Middle frontal gyrus (tissue), 1 donor: ENCODE results near the gene ST6GALNAC2.
"Not testable (repeated sequence)": the region's sequence is repeated elsewhere in the genome, so short reads cannot be mapped to it uniquely, and the experiment has no call there.

Experiments used
- DNase-seq: peaks from one replicate; pipeline ENCODE4 v3.0.0-alpha.2; 2015; ENCODE audit warnings: low spot score; ENCODE audit errors: extremely low spot score

Gene ST6GALNAC2

DNA sequence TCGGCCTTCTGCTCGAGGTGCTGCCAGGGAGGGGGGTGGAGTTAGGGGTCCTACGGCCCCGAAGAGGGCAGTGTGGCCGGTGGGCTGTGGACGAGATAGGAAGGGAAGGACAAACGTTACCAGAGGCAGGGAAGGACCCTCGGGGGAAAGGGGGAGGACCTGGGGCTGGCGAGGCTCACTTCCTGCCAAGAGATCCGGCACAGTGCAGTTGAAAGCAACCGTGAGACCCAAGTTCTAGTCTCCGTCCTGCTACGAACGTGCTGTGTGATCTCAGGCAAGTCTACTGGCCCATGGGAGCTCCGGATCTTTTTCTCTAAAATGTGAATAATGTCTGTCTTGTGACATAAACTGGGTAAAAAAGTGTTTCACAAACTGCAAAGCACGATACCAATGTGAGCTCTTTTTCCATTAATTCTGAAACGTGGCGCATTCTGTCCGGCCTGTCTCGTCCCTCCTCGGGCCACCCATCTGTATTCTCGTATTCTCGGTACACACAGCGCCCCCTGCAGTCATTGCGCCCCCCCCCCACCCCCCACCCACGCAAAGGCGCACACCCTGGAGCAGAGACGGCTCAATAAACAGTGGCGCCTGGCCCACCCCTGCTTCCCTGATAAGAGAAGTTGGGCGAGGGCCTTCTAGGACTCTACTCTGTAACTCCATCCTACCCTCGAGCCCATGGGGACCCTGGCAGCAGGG is 57.0 kb downstream of the ST6GALNAC2 start:
- DNase-seq, result no peak

DNA sequence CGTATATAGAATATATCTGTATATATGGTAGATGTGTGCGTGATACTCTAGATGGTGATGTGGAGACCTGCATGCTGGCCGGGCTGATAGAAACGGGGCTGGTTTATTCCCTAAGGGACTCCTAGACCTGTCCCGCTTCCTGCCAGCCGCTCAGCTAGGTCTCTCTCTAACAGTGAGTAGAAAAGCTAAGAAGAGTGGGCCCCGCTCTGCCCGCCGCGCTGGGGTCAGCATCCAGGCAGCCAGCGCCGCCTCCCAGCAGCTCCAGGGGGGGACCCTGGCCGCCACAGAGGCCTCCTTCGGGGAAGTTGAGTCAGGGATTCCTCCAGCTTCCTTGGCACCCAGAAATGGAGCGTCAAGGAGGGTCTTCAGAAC is 57.5 kb downstream of the ST6GALNAC2 start:
- no peak for DNase-seq

DNA sequence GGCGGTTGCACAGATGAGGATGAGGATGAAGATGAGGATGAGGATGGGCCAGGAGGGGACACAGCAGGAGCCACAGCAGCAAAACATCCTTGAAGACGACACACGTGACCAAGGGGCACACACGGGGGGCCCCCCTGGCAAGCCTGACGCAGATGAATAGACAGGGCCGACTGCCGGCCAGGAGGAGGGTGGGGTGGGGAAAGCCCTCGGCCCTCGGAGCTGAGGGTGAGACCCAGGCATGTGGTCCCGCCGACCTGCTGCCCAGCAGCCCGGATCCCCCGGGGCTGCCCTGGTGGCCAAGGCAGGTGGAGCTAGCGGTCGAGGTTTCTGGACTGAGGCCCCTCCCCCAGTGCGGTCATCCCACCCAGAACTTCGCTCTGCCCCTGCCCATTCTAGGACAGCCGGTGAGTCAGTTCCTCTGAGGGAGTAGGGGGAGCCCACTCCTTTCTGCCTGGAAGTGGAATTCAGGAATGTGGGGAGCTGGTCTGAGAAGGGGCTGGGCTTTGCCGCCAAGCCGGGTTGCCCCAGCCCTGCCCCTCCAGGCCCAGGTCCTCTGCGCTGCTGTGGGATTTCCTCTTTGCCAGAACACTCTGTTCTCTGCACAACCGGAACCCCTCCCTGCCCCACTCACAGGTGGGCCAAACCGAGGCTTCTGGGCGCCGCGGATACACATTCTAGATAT is 58.1 kb downstream of the ST6GALNAC2 start:
- DNase-seq, result no peak

DNA sequence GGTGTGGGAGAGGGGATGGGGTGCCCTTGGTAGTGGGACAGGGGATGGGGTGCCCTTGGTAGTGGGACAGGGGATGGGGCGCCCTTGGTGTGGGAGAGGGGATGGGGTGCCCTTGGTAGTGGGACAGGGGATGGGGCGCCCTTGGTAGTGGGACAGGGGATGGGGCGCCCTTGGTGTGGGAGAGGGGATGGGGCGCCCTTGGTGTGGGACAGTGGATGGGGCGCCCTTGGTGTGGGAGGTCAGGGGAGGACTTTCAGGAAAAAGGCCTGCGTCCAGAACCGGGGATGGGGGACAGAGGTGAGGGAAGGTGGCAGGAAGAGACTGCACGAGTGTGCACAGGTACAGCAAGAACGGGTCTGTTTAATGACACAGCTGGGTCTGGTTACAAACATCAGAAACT is 58.6 kb downstream of the ST6GALNAC2 start:
- DNase-seq, result not testable (repeated sequence)

DNA sequence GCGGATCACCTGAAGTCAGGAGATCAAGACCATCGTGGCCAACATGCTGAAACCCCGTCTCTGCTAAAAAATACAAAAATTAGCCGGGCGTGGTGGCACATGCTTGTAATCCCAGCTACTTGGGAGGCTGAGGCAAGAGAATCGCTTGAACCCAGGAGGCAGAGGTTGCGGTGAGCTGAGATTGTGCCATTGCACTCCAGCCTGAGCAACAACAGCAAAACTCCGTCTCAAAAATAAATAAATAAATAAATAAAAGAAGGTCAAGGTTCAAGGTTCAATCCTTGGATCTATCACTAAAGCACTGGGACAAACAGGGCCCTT is 60.2 kb downstream of the ST6GALNAC2 start:
- DNase-seq, result not testable (repeated sequence)

DNA sequence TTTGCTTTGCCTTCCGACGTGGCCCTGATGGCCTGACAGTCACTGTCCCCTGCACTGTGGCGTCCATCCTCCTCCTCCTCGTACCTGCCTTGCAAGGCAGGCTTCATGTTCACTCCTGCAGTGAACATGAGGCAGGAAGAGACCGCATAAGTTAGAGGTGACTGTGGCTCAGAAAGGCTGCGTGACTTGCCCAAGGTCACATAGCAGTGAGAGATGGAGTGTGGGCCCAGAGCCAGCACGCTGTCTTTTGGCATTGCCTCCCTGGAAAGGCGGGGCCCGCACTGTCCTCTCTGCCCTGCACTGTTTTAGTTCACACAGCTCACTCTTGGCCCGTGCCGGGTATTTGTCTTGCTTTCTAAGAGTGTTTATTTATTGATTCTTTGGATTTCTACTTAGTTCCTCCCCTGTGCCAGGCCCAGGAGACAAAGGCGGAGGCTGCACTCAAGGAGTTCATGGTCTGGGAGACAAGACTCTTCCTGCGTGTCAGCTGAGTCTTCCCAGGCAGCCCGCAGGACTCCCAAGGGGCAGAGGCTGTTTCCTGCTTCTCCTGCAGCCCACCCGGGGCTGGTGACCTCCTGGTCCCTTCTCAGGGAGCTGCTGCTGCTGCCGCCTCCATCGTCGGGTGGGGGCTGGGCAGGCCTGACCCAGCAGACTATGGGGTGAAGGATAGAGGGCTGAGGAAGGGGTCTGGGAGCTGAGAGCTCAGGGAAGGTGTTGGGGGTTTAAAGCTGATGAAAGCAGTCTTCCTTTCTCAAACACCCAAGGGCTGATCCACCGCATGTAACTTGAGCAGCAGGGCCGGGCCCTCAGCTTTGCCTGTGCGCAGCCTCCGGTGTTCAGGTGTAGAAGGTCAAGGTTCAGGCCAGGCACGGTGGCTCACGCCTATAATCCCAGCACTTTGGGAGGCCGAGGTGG is 60.8 kb downstream of the ST6GALNAC2 start:
- DNase-seq, result no peak

DNA sequence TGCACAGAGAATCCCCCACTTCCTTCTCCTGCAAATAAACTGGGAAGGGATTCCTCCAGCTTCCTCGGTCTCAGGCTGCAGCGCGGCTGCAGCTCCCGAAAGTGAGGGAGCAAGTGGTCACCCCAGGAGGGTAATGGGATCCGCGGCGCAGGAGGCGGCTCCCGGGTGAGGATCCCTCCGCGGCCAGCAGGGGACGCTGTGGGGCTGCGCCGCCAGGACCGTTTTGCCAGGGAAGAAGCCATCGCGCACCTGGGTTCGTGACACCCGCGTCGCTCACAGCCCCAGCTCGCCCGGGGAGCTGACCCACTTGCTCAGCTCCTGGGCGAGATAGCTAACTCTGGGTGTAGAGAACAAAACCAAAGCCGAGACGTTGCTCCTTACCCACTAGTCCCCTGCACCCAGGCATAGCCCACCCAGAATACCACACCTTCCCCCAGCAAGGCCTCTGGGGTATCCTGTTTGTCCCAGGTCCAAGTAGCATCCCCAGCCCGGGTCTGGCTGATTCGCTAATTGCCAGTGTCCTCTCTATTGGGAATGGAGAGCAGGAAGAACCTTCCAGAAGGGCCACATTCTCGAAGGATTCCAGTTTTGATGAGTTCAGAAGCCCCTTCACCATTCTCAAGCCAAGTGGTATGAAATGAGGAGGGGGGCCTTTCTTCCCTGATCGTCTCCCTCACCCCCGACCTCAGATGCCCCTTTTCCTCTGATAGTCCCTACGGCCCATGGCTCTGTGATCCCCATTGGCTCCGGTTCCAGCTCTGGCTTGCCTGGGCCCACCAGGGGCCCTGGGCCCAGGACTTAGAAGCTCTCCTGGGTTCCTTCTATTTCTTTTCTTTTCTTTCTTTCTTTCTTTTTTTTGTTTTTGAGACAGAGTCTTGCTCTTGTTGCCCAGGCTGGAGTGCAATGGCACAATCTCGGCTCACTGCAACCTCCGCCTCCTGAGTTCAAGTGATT is 62.3 kb downstream of the ST6GALNAC2 start:
- no peak for DNase-seq

DNA sequence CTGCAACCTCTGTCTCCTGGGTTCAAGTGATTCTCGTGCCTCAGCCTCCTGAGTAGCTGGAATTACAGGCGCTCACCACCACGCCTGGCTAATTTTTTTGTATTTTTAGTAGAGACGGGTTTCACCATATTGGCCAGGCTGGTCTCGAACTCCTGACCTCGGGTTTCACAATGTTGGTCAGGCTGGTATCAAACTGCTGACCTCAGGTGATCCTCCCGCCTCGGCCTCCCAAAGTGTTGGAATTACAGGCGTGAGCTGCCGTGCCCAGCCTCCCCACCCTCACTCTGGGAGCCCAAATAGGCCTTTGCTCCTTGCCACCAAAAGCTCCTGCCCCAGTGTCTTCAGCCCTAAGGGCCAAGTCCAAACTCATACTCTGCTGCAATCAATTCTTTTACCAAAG is 64.0 kb downstream of the ST6GALNAC2 start:
- DNase-seq, result not testable (repeated sequence)

DNA sequence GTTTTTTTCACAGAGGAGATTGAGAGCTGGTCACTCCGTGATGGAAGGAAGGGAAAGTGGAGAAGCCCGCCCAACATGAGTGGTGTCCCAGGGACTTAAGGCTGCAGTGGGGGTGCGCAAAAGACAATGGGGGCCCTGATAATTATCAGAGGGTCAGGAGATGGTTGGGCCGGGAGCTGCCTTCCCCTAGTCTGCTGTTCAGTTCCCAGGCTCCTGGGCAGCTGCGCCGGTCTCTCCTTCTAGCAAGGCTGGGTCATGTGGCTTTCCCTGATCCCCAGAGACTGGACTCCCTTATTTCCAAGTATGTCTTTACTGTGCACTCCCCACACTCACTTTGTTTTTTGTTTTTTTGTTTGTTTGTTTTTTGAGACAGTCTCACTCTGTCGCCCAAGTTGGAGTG is 64.4 kb downstream of the ST6GALNAC2 start:
- DNase-seq, result no peak

DNA sequence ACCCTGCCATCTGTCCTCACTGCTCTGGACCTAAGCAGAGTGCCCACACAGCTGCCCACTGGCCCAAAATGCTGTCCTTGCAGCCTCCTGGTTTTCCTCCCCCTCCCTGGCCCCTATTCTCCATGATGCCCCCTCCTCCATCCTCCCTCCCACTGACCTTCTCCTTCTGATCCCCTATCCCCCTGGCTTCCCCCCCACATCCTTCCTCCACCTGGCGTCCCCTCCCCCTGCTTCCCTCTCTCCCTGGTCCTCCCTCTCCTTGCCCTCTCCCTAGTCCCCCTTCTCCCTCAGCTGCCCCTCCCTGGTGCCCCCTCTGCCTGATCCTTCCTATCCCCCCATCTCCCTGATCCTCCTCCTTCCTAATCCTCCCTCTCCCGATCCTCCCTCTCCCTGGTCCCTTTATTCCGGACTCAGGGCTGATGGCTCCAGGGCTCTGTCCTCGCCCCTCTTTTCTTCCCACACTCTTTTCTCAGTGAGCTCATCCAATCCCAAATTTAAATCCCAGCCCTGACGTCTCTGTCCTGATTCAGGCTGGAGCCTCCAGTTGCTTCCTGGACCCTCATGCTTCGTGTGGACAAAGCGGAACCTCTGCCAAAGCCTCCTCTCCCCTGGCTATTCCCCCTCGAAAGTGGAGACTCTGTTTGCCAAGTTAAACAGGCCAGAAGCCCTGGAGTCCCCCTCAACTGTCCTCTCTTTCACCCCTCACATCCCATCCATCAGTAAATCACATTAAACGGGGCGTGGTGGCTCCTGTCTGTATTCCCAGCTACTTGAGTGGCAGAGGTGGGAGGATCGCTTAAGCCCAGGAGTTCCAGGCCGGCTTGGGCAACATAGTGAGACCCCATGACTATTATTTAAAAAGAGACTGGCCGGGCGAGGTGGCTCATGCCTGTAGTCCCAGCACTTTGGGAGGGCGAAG is 66.4 kb downstream of the ST6GALNAC2 start:
- DNase-seq, result no peak

DNA sequence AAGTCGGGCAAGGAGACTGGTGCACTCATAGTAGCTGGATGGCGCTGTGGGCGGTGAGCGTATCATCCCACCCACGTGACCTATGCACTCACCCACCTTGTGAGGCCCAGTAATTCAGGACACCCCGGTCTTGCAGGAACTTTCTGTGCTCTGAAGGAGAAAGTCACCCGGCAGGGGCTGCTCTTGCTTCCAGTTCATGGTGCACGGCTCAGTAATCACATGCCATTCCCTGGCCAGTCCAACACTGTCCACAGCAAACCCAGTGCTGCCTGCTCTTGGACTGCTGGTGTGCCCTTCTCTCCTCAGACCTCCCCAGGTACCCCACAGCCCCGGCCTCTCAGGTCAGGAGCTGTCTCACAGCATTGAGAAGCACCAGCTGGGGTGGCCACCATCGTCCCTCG is 68.0 kb downstream of the ST6GALNAC2 start:
- no peak for DNase-seq
